T-helper 2 cell (primary cell): Measurements from ENCODE around the gene DHX34.
"Not testable (repeated sequence)": the region's sequence is repeated elsewhere in the genome, so short reads cannot be mapped to it uniquely, and the experiment has no call there.

ENCODE experiments used
- DNase-seq, 5 experiments: peaks; one replicate each; pipeline versions ENCODE4 v3.0.0 to v3.0.0-alpha.2; 2012 to 2022

The DHX34 gene

GRCh38 chr19:47324502-47324901 is 24.6 kb upstream of the DHX34 start:
- no peak for DNase-seq

- DNase-seq: peak in 1 of 5 experiments; percentile 24
These were observed 18.6 kb upstream of the DHX34 start for GRCh38 chr19:47330466-47330869.

GRCh38 chr19:47331490-47331889 is 17.6 kb upstream of the DHX34 start:
- no peak for DNase-seq

GRCh38 chr19:47331931-47332547 is 17.1 kb upstream of the DHX34 start, which contains the start of gene C5AR2:
TSS of gene C5AR2 (plus strand) at chr19:47332175. CDS start at chr19:47340800, 8,625 bp downstream.
- DNase-seq: no peak

GRCh38 chr19:47336765-47337718 is 12.1 kb upstream of the DHX34 start:
- DNase-seq: peak in 1 of 5 experiments; percentile 70

GRCh38 chr19:47339196-47339880 is 9.8 kb upstream of the DHX34 start:
- DNase-seq: no peak

- DNase-seq: no peak
These were observed 8.5 kb upstream of the DHX34 start for GRCh38 chr19:47340477-47341208.

GRCh38 chr19:47341734-47342133 is 7.4 kb upstream of the DHX34 start:
- DNase-seq: no peak

- no peak for DNase-seq
These were observed 5.8 kb upstream of the DHX34 start for GRCh38 chr19:47343194-47343802.

GRCh38 chr19:47344425-47344824 is 4.7 kb upstream of the DHX34 start:
- DNase-seq: no peak

GRCh38 chr19:47346024-47346423 is 3.1 kb upstream of the DHX34 start:
- not testable (repeated sequence) for DNase-seq

GRCh38 chr19:47350630-47351029 is 1.5 kb downstream of the DHX34 start:
- no peak for DNase-seq

GRCh38 chr19:47351548-47351947 is 2.4 kb downstream of the DHX34 start:
- peak in 1 of 5 experiments; percentile 49 for DNase-seq

GRCh38 chr19:47352095-47352494 is 3.0 kb downstream of the DHX34 start:
- DNase-seq: no peak

- no peak for DNase-seq
These were observed 4.2 kb downstream of the DHX34 start for GRCh38 chr19:47353307-47353712.

- DNase-seq: no peak
These were observed 7.8 kb downstream of the DHX34 start for GRCh38 chr19:47356900-47357299.

GRCh38 chr19:47357788-47358680 is 8.9 kb downstream of the DHX34 start:
- no peak for DNase-seq

GRCh38 chr19:47358936-47359335 is 9.8 kb downstream of the DHX34 start:
- DNase-seq: no peak

GRCh38 chr19:47362321-47362720 is 13.2 kb downstream of the DHX34 start:
- DNase-seq: no peak

GRCh38 chr19:47363758-47364531 is 14.8 kb downstream of the DHX34 start:
- no peak for DNase-seq
